GM12878 (cell line): ENCODE data around the gene PRG3. TPM values are rescaled to one million over a fixed set of nuclear protein-coding genes. Genes with fewer than 3 reads are reported as not detected.

ENCODE experiments used
- BACH1 ChIP-seq: fragments of 450-650 bp; IDR thresholded peaks from 2 replicates; pipeline ENCODE4 v1.6.1; 2017; ENCODE audit warnings: mild to moderate bottlenecking, borderline replicate concordance
- GABPA ChIP-seq: IDR thresholded peaks from 2 replicates; pipeline ENCODE4 v1.6.1; 2014; ENCODE audit warnings: antibody characterized with exemption, low read depth, mild to moderate bottlenecking, inconsistent platforms
- HDAC2 ChIP-seq: fragments of 200-600 bp; sonication (generic); IDR thresholded peaks from 2 replicates; pipeline ENCODE4 v1.6.1; 2017
- HSF1 ChIP-seq: fragments of 150-350 bp; IDR thresholded peaks from 2 replicates; pipeline ENCODE4 v1.6.1; 2014; ENCODE audit warnings: mild to moderate bottlenecking, low read depth, low read length
- MYC ChIP-seq: IDR thresholded peaks from 2 replicates; pipeline ENCODE4 v1.6.1; 2011; ENCODE audit warnings: mild to moderate bottlenecking, low read length, moderate library complexity, inconsistent platforms; ENCODE audit not compliant: insufficient read depth, insufficient replicate concordance, insufficient read length, severe bottlenecking
- NRF1 ChIP-seq: conservative IDR thresholded peaks from 2 replicates; pipeline ENCODE4 v1.6.1; 2011; ENCODE audit warnings: mild to moderate bottlenecking, low read depth, low read length, improper control_type of control experiment
- TAF1 ChIP-seq: IDR thresholded peaks from 2 replicates; pipeline ENCODE4 v1.6.1; 2011; ENCODE audit warnings: mild to moderate bottlenecking, low read depth, low read length, borderline replicate concordance
- WRNIP1 ChIP-seq: IDR thresholded peaks from 2 replicates; pipeline ENCODE4 v1.6.1; 2011; ENCODE audit warnings: low read depth, low read length, improper control_type of control experiment, borderline replicate concordance
- YBX1 ChIP-seq: fragments of 450-650 bp; IDR thresholded peaks from 2 replicates; pipeline ENCODE4 v1.6.1; 2016; ENCODE audit warnings: antibody characterized with exemption
- ZNF207 ChIP-seq: fragments of 450-650 bp; IDR thresholded peaks from 2 replicates; pipeline ENCODE4 v1.6.1; 2014; ENCODE audit warnings: antibody characterized with exemption, mild to moderate bottlenecking, borderline replicate concordance
- ZNF274 ChIP-seq: IDR thresholded peaks from one replicate; pipeline ENCODE4 v1.8.0; 2011; ENCODE audit not compliant: insufficient read length, insufficient read depth
- polyA plus RNA-seq, 11 experiments: library from polyadenylated mRNA; depleted of rRNA in 4 of 11; unstranded in 6 of 11; stranded (reverse) in 5 of 11; fragments of >200 nt; fragmentation: Nextera tagmentation in 4 of 11; fragmentation: Illumina TruSeq in 1 of 11; extraction: Ambion mirVana in 4 of 11; extraction: Trizol in 1 of 11; gene quantifications; 1 replicate in 1 of 11; 2 replicates in 10 of 11; pipeline versions ENCODE4 v1.2.1 to v1.2.3, GENCODE V29; 2011 to 2016; ENCODE audit warnings: inconsistent platforms in 2 of 11, missing spikeins in 2 of 11, low read depth in 1 of 11
- total RNA-seq, 4 experiments: library from RNA; depleted of rRNA in 3 of 4; stranded (reverse); fragments of >200 nt in 3 of 4; fragmentation: Illumina TruSeq in 1 of 4; extraction: Trizol in 1 of 4; gene quantifications; 2 replicates each; pipeline versions ENCODE4 v1.2.1 to v1.2.3, GENCODE V29; 2013 to 2021
- TF ChIP-seq, protein P1 (sequence below): fragments of 450-650 bp; IDR thresholded peaks from 2 replicates; pipeline ENCODE4 v1.6.1; 2018; ENCODE audit warnings: mild to moderate bottlenecking, low read depth, moderate library complexity; ENCODE audit not compliant: partially characterized antibody
- TF ChIP-seq, protein P2 (sequence below): IDR thresholded peaks from 2 replicates; pipeline ENCODE4 v1.6.1; 2011; ENCODE audit warnings: low read depth, mild to moderate bottlenecking, low read length, moderate library complexity, borderline replicate concordance; ENCODE audit errors: extremely low read depth

The PRG3 gene
- total and polyA plus RNA-seq, 10 of the 15 experiments (the other 5 are each of a cell fraction or from before 2014, with no cell fraction given) = not detected

- TF ChIP-seq, protein P1, sequence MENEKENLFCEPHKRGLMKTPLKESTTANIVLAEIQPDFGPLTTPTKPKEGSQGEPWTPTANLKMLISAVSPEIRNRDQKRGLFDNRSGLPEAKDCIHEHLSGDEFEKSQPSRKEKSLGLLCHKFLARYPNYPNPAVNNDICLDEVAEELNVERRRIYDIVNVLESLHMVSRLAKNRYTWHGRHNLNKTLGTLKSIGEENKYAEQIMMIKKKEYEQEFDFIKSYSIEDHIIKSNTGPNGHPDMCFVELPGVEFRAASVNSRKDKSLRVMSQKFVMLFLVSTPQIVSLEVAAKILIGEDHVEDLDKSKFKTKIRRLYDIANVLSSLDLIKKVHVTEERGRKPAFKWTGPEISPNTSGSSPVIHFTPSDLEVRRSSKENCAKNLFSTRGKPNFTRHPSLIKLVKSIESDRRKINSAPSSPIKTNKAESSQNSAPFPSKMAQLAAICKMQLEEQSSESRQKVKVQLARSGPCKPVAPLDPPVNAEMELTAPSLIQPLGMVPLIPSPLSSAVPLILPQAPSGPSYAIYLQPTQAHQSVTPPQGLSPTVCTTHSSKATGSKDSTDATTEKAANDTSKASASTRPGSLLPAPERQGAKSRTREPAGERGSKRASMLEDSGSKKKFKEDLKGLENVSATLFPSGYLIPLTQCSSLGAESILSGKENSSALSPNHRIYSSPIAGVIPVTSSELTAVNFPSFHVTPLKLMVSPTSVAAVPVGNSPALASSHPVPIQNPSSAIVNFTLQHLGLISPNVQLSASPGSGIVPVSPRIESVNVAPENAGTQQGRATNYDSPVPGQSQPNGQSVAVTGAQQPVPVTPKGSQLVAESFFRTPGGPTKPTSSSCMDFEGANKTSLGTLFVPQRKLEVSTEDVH = no peak
- TF ChIP-seq GABPA (no peak), ZNF207 (no peak), ZNF274 (no peak), YBX1 (no peak), WRNIP1 (no peak), TAF1 (no peak), HSF1 (no peak), MYC (no peak), BACH1 (no peak), HDAC2 (no peak), NRF1 (no peak)
- TF ChIP-seq, protein P2, sequence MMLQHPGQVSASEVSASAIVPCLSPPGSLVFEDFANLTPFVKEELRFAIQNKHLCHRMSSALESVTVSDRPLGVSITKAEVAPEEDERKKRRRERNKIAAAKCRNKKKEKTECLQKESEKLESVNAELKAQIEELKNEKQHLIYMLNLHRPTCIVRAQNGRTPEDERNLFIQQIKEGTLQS = no peak
Measured at GRCh38 chr11:57392066-57392762, 11.3 kb upstream of the PRG3 start (continued).
